Amniotic stem cell (primary cell): ENCODE measurements around the gene SLC25A21.

Source experiments
- DNase-seq: peaks from one replicate; lab custom pipeline; 2025; lab: John Stamatoyannopoulos, UW

SLC25A21 gene

GRCh38 chr14:37045340-37046061, 126.9 kb downstream of the SLC25A21 start:
- DNase-seq = no peak

GRCh38 chr14:37037636-37038387, 134.6 kb downstream of the SLC25A21 start:
- no peak for DNase-seq

GRCh38 chr14:37036669-37037341, 135.6 kb downstream of the SLC25A21 start:
- no peak for DNase-seq

GRCh38 chr14:37035401-37035800, 137.0 kb downstream of the SLC25A21 start:
- DNase-seq = no peak

GRCh38 chr14:37034410-37035285, 137.8 kb downstream of the SLC25A21 start:
- DNase-seq = no peak

GRCh38 chr14:37032863-37033262, 139.5 kb downstream of the SLC25A21 start:
- DNase-seq = no peak

GRCh38 chr14:37027188-37027824, 145.1 kb downstream of the SLC25A21 start:
- DNase-seq = no peak

- no peak for DNase-seq
Observed at GRCh38 chr14:37023875-37024565, 148.4 kb downstream of the SLC25A21 start.

- no peak for DNase-seq
Observed at GRCh38 chr14:37021390-37021789, 151.0 kb downstream of the SLC25A21 start.

GRCh38 chr14:37019488-37019887, 152.9 kb downstream of the SLC25A21 start:
- DNase-seq = no peak

- no peak for DNase-seq
Observed at GRCh38 chr14:37018571-37019240, 153.7 kb downstream of the SLC25A21 start.

- DNase-seq = no peak
Observed at GRCh38 chr14:37013078-37013477, 159.3 kb downstream of the SLC25A21 start.

- DNase-seq = no peak
Observed at GRCh38 chr14:36998686-36999085, 173.7 kb downstream of the SLC25A21 start.

- no peak for DNase-seq
Observed at GRCh38 chr14:36997843-36998242, 174.6 kb downstream of the SLC25A21 start.

- DNase-seq = no peak
Observed at GRCh38 chr14:36996857-36997590, 175.4 kb downstream of the SLC25A21 start.

GRCh38 chr14:36996133-36996856, 176.1 kb downstream of the SLC25A21 start:
- no peak for DNase-seq

GRCh38 chr14:36989806-36990205, 182.6 kb downstream of the SLC25A21 start:
- no peak for DNase-seq

- DNase-seq = no peak
Observed at GRCh38 chr14:36988989-36989388, 183.4 kb downstream of the SLC25A21 start.

- peak; percentile 38 for DNase-seq
Observed at GRCh38 chr14:36988568-36988967, 183.8 kb downstream of the SLC25A21 start.
